ENCODE data around the gene GPR6.

GPR6 gene, protein sequence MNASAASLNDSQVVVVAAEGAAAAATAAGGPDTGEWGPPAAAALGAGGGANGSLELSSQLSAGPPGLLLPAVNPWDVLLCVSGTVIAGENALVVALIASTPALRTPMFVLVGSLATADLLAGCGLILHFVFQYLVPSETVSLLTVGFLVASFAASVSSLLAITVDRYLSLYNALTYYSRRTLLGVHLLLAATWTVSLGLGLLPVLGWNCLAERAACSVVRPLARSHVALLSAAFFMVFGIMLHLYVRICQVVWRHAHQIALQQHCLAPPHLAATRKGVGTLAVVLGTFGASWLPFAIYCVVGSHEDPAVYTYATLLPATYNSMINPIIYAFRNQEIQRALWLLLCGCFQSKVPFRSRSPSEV

DNA sequence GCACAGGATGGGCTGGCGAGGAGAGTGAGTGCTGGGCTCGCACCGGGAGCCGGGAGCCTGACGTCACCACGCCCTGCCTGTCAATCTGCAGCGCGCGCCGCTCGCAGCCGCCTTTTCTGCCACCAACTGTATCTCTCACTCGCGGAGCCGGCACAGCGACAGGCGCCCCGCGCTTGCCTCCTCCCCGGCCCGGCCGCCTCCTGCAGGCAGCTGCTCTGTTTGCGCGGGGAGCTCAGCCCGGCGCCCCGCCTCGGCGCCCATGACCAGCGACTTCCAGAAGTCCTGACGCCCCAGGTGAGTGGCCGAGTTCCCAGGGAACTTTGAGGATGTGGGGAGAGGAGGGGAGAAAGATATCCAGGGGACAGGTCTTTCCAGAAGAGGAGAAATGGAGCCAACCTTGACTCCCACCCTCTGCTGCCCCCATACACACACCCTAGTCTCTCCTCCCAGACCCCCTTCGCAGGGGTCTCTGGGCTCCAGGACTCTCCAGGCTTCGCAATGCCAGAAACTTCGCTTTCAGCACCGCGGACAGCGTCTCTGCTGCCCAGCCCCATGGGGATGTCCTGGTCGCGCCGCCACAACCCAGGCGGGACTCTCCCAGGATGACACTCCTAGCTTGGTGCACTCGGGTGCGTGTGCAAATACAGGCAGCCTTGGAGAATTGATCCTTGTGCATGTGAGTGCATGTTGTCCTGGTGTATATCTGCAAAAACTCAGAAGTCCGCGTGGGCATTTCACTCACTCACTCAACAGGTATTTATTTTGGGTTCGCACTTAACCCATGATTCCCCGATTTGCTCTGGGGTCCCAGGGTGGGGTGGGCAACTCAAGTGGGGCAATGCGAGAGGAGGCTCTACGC is at the start of gene GPR6:
GPR6 (plus strand) TSS at position 138 of the 859 bp plus-strand sequence. CDS start 802 bp downstream, outside the sequence.
- DNase-seq, result peak; percentile 19

DNA sequence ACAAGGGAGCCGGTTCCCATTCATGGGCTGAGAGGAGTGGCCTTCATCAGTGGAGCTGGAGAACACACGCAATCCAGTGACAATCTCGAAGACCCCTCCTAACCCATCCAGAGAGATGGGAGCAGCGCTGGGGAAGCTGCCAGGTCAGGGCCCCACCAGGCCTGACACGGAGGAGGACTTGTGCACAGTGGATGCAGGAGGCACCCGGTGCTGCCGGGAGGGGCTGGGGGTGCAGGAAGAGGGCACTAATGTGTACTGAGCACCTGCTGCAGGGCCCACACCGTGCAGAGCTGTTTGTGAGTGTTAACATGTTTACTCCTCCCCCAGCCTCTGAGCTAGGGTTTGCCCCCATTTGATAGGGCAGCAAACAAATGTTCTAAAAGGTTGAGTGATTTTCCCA is 43.8 kb upstream of the GPR6 start:
- no peak for DNase-seq

DNA sequence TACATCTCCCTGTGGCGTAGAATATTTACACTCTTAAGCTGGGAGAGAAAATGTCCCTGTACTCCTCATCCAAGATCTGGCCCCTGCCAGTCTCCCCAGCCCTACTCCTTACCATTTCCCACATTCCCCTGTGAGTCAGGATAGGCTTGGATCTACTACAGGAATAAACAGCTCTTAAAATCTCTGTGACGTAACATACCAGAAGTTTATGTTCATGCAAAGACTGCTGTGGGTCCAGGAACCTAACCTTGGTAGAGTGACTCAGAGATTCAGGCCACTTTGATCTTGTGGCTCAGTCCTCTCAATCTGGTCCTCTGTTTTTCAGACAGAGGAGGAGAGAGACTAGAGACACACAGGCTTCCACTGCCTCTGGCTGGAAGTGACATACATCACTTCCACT is 38.5 kb upstream of the GPR6 start:
- DNase-seq, result no peak

DNA sequence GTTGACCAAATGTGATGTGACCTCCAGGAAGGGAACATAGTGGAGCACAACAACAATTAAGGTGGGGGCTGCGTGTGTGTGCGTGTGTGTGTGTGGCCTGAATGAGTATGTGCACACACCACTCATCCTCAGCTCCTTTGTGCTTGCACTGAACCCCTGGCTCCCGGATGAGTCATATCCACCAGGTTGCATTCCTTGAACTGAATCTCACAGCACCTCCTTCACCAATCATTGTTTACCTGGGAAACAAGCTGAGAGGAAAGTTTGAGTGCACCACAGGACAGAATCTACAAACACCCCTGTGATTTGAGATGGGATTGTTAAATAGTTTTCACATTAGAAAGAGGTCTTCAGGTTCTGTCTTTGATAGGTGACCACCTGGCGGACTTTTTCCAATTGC is 33.7 kb upstream of the GPR6 start:
- DNase-seq, result no peak

DNA sequence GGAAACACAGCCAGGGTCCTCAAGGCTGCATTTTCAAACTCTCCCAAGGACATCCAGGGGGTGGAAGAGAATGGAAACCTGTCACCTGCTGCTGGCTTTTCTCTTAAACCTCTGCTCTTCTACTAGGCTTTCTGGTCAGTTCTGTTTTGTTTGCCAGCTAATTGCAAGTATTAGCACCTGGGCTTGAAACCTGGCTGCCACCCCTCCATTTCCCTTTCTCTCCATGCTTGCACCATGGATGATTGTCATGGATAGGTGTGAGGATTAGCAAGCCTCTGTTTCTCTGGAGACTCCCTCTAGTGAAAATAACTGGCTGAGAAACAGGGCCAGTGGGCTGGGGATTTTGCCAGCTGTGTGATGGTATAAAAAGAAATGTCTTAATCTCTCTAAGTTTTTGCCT is 33.0 kb upstream of the GPR6 start:
- DNase-seq, result no peak

DNA sequence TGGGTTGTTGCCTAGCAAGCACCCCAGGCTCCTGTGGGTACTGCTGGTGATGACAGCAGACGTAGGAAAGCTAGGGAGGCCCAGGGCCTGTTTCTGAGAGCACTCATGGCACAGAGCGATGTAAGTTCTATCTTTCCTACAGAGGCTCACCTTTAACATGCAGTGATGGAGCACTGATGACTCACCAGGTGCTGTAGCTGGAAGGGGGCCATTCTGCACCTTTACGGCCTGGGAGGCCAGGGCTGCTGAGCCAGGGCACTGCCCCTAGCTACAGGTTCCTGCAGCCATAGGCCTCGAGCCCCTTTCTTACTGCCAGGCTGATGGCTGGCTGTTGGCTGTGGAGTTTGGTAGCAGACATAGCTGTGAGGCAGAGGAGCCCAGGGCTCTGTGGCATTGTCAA is 31.1 kb upstream of the GPR6 start:
- DNase-seq, result no peak

DNA sequence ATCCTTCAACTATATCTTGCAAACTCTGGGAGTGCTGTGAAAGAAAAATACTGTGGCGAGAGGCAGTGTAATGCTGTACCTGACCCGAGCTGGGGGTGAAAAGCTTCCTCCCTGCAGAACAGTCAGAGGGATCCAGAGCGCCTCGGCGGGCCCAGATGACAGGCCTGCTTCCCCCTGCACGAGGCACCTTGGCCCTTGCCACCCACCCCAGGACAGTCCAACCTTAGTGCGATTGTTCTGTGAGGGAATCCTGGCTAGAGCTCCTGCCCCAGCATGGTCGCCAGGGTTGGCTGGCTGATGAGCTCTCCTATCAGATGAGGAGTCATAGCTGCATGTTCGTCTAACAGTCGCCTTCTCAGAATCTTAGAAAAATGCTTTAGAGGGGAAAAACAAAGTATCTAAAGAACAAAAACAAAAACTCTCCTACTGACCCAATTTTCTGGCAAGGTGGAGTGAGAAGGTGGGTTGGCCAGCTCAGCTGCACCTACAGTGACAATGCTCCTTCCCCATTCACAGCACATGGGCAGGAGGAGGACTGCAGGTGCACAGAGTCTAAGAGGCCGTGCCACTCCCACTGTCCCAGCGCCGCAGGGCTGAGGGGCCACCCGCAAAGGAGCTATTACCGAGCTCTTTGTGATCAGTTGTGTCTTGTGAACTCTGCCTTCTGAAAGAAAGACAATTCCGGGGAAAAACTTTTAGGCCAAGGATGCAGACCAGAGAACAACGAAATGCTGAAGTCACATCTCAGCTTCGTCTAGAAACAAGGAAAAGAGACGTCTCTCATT is 28.6 kb upstream of the GPR6 start:
- no peak for DNase-seq

DNA sequence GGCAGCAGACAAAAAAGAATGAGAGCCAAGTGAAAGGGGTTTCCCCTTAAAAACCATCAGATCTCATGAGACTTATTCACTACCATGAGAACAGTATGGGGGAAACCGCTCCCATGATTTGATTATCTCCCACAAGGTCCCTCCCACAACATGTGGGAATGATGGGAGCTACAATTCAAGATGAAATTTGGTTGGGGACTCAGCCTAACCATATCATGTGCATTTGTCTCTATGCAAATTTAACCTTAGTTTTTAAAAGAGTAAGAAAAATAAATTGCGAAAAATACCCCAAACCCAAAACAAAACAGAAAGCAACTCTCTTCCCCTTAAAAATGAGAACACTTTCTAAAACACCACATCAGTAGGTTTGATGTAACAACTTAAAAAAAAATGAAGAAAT is 22.6 kb upstream of the GPR6 start:
- DNase-seq, result no peak

DNA sequence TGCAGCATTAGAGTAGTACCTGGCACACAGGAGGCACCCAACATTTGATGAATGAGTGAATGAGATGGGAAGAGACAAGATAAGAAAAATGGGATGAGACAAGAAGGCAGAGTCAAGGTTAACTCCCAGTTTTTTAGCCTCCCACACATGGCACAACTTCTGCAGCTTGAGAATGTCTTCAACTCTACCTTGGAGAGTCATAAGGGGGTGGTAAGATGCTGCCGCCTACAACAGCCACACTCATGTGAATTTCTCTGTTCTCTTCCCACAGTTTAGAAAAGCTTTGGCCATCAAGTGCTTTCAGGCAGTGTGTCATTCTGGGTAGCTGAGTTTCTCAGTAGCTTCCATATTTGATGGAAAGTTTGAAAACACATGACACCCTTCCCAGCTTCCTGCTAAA is 19.5 kb upstream of the GPR6 start:
- DNase-seq, result no peak

DNA sequence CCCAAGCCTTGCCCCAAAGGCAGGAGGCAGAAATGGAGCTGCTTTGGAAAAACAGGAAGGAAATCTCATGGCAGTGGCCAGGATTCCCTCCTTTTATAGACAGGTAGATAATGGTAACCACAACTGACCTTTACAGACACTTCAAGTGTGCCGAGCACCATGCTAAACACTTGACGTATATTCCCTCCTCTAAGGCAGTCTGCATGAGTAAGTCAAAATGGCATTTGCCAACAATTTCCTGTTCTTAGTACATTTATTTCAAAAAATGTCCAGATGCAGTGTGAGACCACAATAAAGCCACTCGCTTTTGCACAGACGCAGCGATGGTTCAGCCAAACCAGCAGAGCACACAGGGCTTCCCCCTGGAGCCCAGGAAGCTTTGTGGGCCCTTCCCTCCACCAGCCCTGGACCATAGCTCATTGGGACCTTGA is 16.5 kb upstream of the GPR6 start:
- no peak for DNase-seq

DNA sequence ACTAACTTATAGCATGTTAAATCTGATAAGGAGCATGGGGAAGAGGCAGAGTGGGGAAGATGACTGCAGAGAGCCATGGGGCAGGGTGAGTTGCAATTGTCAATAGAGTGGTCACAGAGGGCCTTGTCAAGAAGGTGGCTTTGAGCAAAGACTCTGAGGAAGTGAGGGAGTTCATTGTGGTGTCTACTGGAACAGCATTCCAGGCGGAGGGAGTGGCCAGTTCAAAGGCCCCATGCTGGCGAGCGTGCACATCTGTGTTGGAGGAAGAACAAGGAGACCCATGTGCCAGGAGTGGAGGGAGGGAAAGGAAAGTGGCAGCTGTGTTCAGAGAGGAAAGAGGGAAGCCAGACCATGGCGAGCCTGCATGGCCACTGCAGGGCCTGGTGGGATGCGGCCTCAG is 15.8 kb upstream of the GPR6 start:
- no peak for DNase-seq

DNA sequence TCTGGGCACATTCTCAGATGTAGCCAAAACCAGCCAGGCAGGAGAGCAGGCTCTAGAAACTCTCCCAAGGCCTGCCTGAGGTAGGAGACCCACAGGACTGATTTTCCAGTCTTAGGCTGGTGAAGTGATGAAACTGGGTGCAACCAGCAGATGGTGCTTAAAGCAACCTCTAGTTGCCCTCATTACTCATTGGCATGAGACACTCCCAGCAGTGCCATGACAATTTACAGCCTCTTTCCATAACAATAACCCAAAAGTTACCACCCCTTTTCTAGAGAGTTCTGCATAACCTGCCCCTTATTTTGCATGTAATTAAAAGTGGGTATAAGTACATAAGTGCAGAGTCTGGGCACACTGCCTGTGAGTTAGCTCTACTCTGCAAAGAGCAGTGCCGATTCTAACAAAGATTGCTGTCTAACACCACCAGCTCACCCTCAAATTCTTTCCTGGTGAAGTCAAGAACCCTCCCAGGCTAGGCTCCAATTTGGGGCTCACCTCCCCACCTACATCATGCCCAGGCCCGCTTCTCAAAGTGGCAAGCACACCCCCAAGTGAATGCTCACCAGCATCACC is 14.4 kb upstream of the GPR6 start:
- DNase-seq, result no peak

DNA sequence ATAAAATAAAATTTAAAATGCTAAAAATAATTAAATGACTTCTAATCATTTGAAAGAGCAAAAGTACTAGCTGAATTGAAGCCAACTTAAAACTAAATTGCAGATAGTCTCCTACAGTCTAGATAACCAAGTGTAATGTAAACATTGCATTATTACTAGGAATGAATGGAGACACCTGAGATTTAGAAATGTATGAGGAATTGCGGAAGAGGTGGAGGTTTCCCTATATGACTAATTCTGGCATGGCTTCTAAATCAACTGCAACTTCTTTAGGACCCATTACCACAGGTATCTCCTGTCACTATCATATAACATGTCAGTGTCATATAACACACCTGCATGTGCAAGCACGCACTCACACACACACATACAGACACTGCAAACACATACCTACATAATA is 13.2 kb upstream of the GPR6 start:
- DNase-seq, result no peak

DNA sequence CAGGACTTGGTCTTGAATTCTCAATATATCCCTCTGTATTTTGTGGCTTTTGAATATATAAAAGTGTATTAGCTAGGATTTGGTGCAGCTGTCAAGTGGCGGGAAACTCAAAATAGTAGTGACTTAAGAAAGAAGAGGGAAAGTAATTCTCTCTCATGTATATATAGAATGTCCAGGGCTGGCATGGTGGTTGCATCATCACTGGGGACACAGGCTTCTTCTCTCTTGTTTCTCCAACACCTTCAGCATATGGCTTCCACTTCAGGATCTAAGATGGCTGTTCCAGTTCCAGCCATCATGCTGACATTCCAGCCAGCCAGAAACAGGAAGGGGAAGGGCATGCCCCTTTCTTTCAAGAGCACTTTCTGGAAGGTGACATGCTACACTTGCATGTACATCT is 11.8 kb upstream of the GPR6 start:
- DNase-seq, result no peak

DNA sequence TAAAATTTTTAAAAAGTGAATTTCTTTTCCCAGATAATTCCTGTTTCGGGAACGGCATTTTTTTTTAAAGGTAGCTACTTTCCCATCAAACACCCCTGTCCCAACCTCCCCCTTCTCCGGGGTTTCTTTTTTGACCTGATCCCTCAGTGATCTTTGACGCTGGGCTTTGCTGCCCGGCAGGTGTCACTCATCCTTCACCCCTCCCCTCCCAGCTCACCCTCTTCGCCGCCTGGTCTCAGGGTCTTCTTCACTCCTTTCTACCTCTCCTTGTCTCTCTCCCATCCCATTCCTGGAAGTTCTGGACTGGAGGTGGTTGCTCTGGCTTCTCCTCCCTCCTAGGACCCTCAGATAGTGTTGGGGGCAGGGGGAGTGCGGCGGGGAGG is 329 bp upstream of the GPR6 start:
- no peak for DNase-seq

DNA sequence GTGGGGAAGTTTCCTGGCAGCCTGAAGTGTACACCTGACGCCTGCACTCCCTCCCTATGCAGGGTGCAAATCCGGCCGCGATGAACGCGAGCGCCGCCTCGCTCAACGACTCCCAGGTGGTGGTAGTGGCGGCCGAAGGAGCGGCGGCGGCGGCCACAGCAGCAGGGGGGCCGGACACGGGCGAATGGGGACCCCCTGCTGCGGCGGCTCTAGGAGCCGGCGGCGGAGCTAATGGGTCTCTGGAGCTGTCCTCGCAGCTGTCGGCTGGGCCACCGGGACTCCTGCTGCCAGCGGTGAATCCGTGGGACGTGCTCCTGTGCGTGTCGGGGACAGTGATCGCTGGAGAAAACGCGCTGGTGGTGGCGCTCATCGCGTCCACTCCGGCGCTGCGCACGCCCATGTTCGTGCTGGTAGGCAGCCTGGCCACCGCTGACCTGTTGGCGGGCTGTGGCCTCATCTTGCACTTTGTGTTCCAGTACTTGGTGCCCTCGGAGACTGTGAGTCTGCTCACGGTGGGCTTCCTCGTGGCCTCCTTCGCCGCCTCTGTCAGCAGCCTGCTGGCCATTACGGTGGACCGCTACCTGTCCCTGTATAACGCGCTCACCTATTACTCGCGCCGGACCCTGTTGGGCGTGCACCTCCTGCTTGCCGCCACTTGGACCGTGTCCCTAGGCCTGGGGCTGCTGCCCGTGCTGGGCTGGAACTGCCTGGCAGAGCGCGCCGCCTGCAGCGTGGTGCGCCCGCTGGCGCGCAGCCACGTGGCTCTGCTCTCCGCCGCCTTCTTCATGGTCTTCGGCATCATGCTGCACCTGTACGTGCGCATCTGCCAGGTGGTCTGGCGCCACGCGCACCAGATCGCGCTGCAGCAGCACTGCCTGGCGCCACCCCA is 1.2 kb downstream of the GPR6 start:
- no peak for DNase-seq

DNA sequence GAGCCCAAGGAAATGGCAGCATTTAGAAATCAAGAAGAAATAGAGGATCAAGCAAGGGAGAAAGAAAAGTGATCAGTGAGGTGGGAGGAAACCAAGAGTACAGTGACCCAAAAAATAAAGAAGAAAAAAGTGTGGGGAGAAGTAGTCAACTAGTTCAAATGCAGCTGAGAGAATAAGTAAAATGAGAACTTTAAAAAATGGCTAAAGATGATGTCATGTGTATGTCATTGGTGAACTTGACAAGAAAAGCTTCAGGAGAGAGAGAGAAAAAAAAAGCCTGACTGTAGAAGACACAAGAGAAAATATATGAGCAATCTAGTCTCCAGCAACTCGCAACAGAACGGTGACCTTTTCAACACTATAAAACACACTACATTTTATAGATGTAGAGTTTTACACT is 6.3 kb downstream of the GPR6 start:
- DNase-seq, result no peak

DNA sequence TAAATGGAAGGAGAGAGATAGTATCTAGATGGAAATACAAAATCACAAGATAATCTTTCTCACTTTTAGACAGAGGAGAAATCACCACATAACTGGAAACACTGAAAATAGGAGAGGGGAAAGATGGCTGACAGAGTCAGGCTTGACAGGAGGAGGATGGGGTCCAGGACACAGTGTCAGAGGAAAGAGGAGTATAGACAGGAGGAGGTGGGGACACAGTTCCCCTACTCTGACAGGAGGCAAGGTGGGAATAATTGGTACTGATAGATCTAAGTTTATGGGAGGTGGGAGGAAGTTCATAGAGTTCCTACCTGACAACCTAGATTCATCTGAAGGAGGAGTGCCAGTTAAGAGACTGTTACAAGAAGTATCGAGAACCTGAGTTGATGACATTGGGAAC is 9.1 kb downstream of the GPR6 start:
- DNase-seq, result no peak

DNA sequence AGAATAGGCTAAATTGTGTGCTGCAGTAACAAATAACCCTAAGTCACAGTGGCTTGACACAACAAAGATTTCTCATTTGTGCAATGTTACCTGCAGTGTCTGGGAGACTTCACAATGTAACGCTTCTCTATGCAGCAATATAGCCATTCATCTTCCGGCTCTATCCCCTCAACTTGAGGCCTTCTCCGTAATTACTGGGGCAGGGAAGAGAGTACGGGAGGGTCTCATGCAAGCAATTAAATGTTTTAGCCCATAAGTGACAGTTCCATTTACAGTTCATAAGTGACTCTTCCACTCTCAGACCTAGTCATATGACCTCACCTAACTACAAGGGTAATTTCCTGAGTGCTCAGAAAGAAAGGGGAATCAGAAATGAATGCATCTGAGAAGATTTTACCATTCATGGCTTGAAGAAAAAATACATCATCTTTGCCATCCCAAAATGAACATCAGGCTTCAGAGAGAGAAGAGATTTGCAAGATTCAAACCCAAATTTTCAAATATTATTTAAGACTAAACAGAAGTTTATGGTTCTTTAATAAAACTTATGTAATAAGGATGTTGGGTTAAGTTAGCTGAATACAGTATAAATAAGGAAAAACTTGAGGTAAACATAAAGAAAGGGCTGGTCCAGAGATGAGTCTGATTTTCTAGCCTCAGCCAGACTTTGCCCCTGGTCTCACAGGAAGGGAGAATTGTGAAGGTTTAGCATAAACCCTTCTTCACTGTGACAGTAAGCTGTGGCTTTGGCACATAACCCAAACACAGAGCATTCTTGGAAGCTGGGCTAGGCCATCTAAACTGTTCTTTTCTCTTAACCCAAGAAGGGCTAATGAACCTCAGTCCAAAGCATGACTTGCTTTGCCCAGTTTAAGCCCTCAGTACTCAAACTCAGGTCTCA is 13.3 kb downstream of the GPR6 start:
- DNase-seq, result no peak

DNA sequence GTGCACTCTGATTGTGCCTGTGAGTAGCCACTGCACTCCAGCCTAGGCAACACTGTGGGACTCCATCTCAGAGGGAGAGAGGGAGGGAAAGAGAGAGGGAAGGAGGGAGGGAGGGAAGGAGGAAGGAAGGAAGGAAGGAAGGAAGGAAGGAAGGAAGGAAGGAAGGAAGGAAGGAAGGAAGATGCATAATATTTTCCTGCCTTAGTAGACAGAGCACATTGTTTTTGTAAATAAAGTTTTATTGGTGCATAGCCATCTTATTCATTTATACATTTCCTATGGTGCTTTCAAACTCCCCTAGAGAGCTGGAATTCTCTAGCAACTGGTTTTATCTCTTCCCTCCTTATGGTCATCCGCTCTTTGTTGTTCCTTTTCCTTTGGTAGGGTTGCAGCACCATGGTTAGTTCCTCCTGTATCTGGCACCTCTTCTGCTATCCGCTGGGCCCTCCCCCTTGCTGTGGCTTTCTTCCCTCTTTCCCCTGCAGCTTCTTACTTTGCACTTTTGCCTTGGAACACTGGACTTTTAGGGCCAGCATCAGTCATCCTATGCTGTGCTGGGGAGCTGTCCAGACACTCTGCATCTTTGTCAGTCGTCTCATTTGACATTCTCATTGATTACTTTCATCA is 20.2 kb downstream of the GPR6 start:
- no peak for DNase-seq

DNA sequence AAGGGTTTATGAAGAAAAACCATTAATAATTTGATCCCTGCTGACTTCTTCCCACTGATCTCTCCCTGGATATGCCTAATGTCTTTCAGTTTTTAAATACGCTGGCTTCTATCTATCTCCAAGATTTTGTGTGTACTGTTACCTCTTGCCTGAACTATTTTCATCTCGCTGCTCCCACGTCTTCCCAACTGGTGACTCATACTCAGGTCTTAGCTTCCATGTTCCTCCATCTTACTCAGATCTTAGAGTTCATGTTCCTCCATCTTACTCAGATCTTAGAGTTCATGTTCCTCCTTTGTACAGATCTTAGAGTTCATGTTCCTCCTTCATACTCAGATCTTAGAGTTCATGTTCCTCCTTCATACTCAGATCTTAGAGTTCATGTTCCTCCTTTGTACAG is 21.6 kb downstream of the GPR6 start:
- DNase-seq, result no peak
